Measurements from ENCODE around the gene ENTHD1.

- TF ChIP-seq CTCF (IDR thresholded peaks at IDR 0.05): no peak
- TF ChIP-seq POLR2A (IDR thresholded peaks at IDR 0.05): no peak
- no peak for TF ChIP-seq EP300 (IDR thresholded peaks at IDR 0.05)
Measured at GRCh38 chr22:39856588-39856987, 37.0 kb downstream of the ENTHD1 start.

All from tibial nerve (tissue), 4 donors.